A673 (cell line): Measurements from ENCODE around the gene KCNS3.

ENCODE experiments used
- EZH2 ChIP-seq: fragments of 200-600 bp; sonication (generic); IDR thresholded peaks from 2 replicates; pipeline ENCODE4 v1.6.1; 2017; ENCODE audit warnings: borderline replicate concordance, low read depth, mild to moderate bottlenecking, mixed read lengths, antibody characterized with exemption, low read length; ENCODE audit not compliant: poor library complexity, severe bottlenecking
- TF ChIP-seq, protein P1 (sequence below): fragments of 300-800, 200-600 bp; sonication (generic); conservative IDR thresholded peaks from 2 replicates; pipeline ENCODE4 v1.5.1; 2017; ENCODE audit warnings: low read depth, mild to moderate bottlenecking, antibody characterized with exemption, low read length, moderate library complexity, mixed read lengths

- TF ChIP-seq, protein P1, sequence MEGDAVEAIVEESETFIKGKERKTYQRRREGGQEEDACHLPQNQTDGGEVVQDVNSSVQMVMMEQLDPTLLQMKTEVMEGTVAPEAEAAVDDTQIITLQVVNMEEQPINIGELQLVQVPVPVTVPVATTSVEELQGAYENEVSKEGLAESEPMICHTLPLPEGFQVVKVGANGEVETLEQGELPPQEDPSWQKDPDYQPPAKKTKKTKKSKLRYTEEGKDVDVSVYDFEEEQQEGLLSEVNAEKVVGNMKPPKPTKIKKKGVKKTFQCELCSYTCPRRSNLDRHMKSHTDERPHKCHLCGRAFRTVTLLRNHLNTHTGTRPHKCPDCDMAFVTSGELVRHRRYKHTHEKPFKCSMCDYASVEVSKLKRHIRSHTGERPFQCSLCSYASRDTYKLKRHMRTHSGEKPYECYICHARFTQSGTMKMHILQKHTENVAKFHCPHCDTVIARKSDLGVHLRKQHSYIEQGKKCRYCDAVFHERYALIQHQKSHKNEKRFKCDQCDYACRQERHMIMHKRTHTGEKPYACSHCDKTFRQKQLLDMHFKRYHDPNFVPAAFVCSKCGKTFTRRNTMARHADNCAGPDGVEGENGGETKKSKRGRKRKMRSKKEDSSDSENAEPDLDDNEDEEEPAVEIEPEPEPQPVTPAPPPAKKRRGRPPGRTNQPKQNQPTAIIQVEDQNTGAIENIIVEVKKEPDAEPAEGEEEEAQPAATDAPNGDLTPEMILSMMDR: no peak
- TF ChIP-seq EZH2: no peak
These were observed 88.3 kb downstream of the KCNS3 start for GRCh38 chr2:17966798-17967197.
